C4-2B (cell line): ENCODE results near the gene CNTROB.

Source experiments
- CTCF ChIP-seq: fragments of 450-650 bp; conservative IDR thresholded peaks from 2 replicates; pipeline ENCODE4 v1.5.1; 2017; ENCODE audit warnings: mild to moderate bottlenecking
- ZFX ChIP-seq: fragments of 450-650 bp; IDR thresholded peaks from 2 replicates; pipeline ENCODE4 v1.6.1; 2017

GRCh38 chr17:7987112-7987893, 55.3 kb downstream of the CNTROB start:
- TF ChIP-seq CTCF = no peak
- no peak for TF ChIP-seq ZFX
